ENCODE results near the gene C10orf95. TPM values are rescaled to one million over a fixed set of nuclear protein-coding genes. Genes with fewer than 3 reads are reported as not detected.

Gene C10orf95
- total and polyA plus RNA-seq, 2 of the 13 experiments (the other 11 are each of a cell fraction or from before 2014, with no cell fraction given), result 0.05 to 0.07 TPM

DNA sequence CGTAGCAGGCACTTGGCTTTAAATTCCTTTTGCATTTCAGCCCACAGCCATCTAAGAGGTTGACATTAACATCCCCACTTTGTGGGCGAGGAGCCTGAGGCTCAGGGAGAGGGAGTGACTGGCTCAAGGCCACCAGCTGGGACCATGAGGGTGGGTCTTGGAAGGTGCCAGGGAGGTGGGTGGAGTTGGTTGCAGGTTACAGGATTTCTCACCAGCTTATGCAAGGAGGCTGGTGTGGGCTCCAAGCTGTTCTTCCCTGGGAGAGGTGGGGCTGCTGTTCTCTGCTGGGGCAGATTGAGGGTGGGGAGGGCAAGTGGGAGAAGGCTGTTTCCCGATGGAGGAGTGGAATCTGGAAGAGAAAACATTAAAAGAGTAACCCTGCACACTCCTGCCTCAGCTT, 14.1 kb upstream of the C10orf95 start:
- H4K20me1 ChIP-seq (ENCODE audit: insufficient read depth, low read length), result no peaks in the 10 kb centered on the region
- POLR2A ChIA-PET, result interaction anchor here (1.0 kb wide), 1 partner anchor 32 kb away, joined by 3 read pairs; no protein-coding TSS in a partner anchor
- no peaks in the 10 kb centered on the region for H3K9me3 ChIP-seq (ENCODE audit: low read length)
- no peak for TF ChIP-seq JUNB (CRISPR knock-in tag; IDR thresholded peaks at IDR 0.05; ENCODE audit: borderline replicate concordance)
- TF ChIP-seq, protein P1, sequence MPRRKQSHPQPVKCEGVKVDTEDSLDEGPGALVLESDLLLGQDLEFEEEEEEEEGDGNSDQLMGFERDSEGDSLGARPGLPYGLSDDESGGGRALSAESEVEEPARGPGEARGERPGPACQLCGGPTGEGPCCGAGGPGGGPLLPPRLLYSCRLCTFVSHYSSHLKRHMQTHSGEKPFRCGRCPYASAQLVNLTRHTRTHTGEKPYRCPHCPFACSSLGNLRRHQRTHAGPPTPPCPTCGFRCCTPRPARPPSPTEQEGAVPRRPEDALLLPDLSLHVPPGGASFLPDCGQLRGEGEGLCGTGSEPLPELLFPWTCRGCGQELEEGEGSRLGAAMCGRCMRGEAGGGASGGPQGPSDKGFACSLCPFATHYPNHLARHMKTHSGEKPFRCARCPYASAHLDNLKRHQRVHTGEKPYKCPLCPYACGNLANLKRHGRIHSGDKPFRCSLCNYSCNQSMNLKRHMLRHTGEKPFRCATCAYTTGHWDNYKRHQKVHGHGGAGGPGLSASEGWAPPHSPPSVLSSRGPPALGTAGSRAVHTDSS (CRISPR knock-in tag; conservative IDR thresholded peaks at IDR 0.05), result no peak
- TF ChIP-seq DNMT3B (CRISPR knock-in tag; conservative IDR thresholded peaks at IDR 0.05), result no peak
- no peak for TF ChIP-seq PTBP1 (IDR thresholded peaks at IDR 0.05; ENCODE audit: low read depth, low read length, poor library complexity, severe bottlenecking)
- TF ChIP-seq ZNF3 (CRISPR knock-in tag; IDR thresholded peaks at IDR 0.05), result no peak
- TF ChIP-seq HOXD1 (CRISPR knock-in tag; IDR thresholded peaks at IDR 0.05), result no peak
- TF ChIP-seq CCAR2 (optimal IDR thresholded peaks at IDR 0.05; ENCODE audit: low read depth, low read length), result no peak
- TF ChIP-seq KAT8 (CRISPR knock-in tag; IDR thresholded peaks at IDR 0.05), result no peak
- no peak for TF ChIP-seq TRIM22 (IDR thresholded peaks at IDR 0.05)
- TF ChIP-seq TFAP4 (IDR thresholded peaks at IDR 0.05; ENCODE audit: borderline replicate concordance, low read depth), result no peak
- TF ChIP-seq ZNF784 (CRISPR knock-in tag; IDR thresholded peaks at IDR 0.05; ENCODE audit: borderline replicate concordance), result no peak
- TF ChIP-seq HNRNPL (IDR thresholded peaks at IDR 0.05; ENCODE audit: low read depth, low read length), result no peak
- no peak for TF ChIP-seq ELK4 (CRISPR knock-in tag; IDR thresholded peaks at IDR 0.05; ENCODE audit: borderline replicate concordance)
- TF ChIP-seq KAT2B (IDR thresholded peaks at IDR 0.05; ENCODE audit: borderline replicate concordance, low read depth, low read length), result no peak
- TF ChIP-seq PRPF4 (IDR thresholded peaks at IDR 0.05; ENCODE audit: low read depth, low read length, poor library complexity, severe bottlenecking), result no peak
- TF ChIP-seq RFX3 (CRISPR knock-in tag; IDR thresholded peaks at IDR 0.05), result no peak
- H3K79me2 ChIP-seq (ENCODE audit: insufficient read depth, low read length), result no peaks in the 10 kb centered on the region
- 67% methylated on average over 3 of the region's 3 CpGs for WGBS (ENCODE audit: low lambda C conversion rate)
- peaks cover 36% of the 10 kb centered on the region for H3K4me1 ChIP-seq (ENCODE audit: insufficient read depth, low read length)
- CTCF ChIA-PET (ENCODE audit: low intra/inter-chr PET ratio, low total read pairs), result no interaction called here
- no peak overlapping the region for H3K4me3 ChIP-seq (replicated peaks in 1 of 3; ENCODE audit: insufficient read depth in 1 of 3, low read depth in 2 of 3, low read length in 3 of 3)
- H3K36me3 ChIP-seq (replicated peaks in 1 of 2; ENCODE audit: control insufficient read depth in 1 of 2, insufficient read depth in 2 of 2, low read length in 2 of 2), result no peaks in the 10 kb centered on the region
- FAIRE-seq (no peak), ATAC-seq (no peak), DNase-seq (ENCODE audit: low spot score) (no peak)
- intact Hi-C loops (cut with micrococcal nuclease; ENCODE audit: unreplicated experiment) (no loop called here), in situ Hi-C loops (cut with HindIII; ENCODE audit: extremely low pct_ligation_motif_present, low pct_unique_long_range_greater_than_20kb) (no loop called here)
- H3K27me3 ChIP-seq (ENCODE audit: control insufficient read depth in 1 of 2, insufficient read depth in 2 of 2, low read length in 2 of 2), result no peaks in the 10 kb centered on the region
- H3K9ac ChIP-seq (ENCODE audit: insufficient read depth, low read depth, low read length), result no peak overlapping the region
- no peak overlapping the region for H3K4me2 ChIP-seq (ENCODE audit: low read depth, low read length)
- H2AFZ ChIP-seq (ENCODE audit: low read length), result no peak overlapping the region
- BruUV-seq (replicated peaks), result no TSS peak
- no peak overlapping the region for H3K27ac ChIP-seq (ENCODE audit: extremely low read length, insufficient read depth, low read length)
